Ovary (tissue), 9 donors: Measurements from ENCODE around the gene SLC39A8. TPM values are rescaled to one million over a fixed set of nuclear protein-coding genes. Genes with fewer than 3 reads are reported as not detected.

Source experiments
- DNase-seq, 5 donors: peaks; one replicate each; pipeline ENCODE4 v3.0.0-alpha.2; 2019 to 2020
- H3K27ac ChIP-seq, 2 donors: fragments of 200-600 bp; one replicate each; pipeline versions ENCODE4 v1.5.1 to v1.8.0; 2019 to 2022
- H3K27me3 ChIP-seq: fragments of 200-600 bp; one replicate; pipeline ENCODE4 v1.8.0; 2022
- H3K36me3 ChIP-seq: fragments of 200-600 bp; sonication (generic); one replicate; pipeline ENCODE4 v1.5.1; 2019
- H3K4me1 ChIP-seq: one replicate; pipeline ENCODE4 v1.8.1; 2013; ENCODE audit warnings: mild to moderate bottlenecking, moderate library complexity; ENCODE audit not compliant: insufficient read depth
- H3K4me3 ChIP-seq: fragments of 200-600 bp; sonication (generic); one replicate; pipeline ENCODE4 v1.5.1; 2017
- H3K9me3 ChIP-seq, 2 donors: fragments of 200-600 bp in 1 of 2; sonication (generic) in 1 of 2; one replicate each; pipeline versions ENCODE4 v1.5.1 to v1.8.1; 2013 to 2019; ENCODE audit warnings: mild to moderate bottlenecking in 1 of 2, moderate library complexity in 1 of 2
- CTCF ChIP-seq, 3 donors: fragments of 450-650 bp in 2 of 3; fragments of 200-600 bp in 1 of 3; IDR thresholded peaks; one replicate each; pipeline versions ENCODE4 v1.5.1 to v1.8.0; 2016 to 2022; ENCODE audit warnings: antibody characterized with exemption in 3 of 3, mild to moderate bottlenecking in 1 of 3
- EP300 ChIP-seq: sonication (generic); formaldehyde crosslinking; IDR thresholded peaks from one replicate; pipeline ENCODE4 v1.6.1; 2017; ENCODE audit warnings: antibody characterized with exemption
- POLR2A ChIP-seq: fragments of 450-650 bp; IDR thresholded peaks from one replicate; pipeline ENCODE4 v1.6.1; 2017; ENCODE audit warnings: antibody characterized with exemption, mild to moderate bottlenecking, moderate library complexity
- WGBS, 3 donors: extraction: QIAGEN DNeasy Blood & Tissue Kit in 1 of 3; methylation state at CpG; one replicate each; pipeline versions ENCODE4 v1.1.5 to v1.1.7; 2013 to 2017; 5-methylcytosine and 5-hydroxymethylcytosine counted together
- intact Hi-C, 4 donors: fragments of 100-400 bp; cut with DNase I; formaldehyde crosslinking; loops; one replicate each; pipeline versions ENCODE4 v1.11.0 to v1.15.1; 2022 to 2023
- polyA plus RNA-seq, 2 donors: library from polyadenylated mRNA; stranded (reverse); fragments of 200-250 nt in 1 of 2; fragments of 350-450 nt in 1 of 2; fragmentation: Illumina TruSeq in 1 of 2; extraction: RNeasy Lipid Tissue Mini Kit (QIAGEN cat#74804) in 1 of 2; gene quantifications; one replicate each; pipeline ENCODE4 v1.2.3, GENCODE V29; 2013 to 2014
- total RNA-seq, 7 donors: library from RNA; depleted of rRNA in 2 of 7; stranded (reverse); fragments of >200 nt in 2 of 7; fragmentation: NEBNext Ultra II Directional in 3 of 7; extraction: Animal tissue kit (Norgen Biotek cat#: 25700) in 3 of 7; gene quantifications; one replicate each; pipeline versions ENCODE4 v1.1.0 to v1.2.4, GENCODE V29; 2016 to 2023
- donor health status: DM: no; HTN: no; CAD: no; lungs with moderate emphysema.
- donor health status: DM: no; HTN: no; CAD: no.
- donor health status: Bipolar disorder and iron deficiency.
- donor health status: DM: yes; HTN: yes; CAD: no.
- donor health status: DM: no; HTN: no; CAD: no.
- donor health status: DM: yes; HTN: yes; CAD: no.

The SLC39A8 gene
- total and polyA plus RNA-seq, 9 donors = 11.5 to 28.7 (median 19.2) TPM

DNA sequence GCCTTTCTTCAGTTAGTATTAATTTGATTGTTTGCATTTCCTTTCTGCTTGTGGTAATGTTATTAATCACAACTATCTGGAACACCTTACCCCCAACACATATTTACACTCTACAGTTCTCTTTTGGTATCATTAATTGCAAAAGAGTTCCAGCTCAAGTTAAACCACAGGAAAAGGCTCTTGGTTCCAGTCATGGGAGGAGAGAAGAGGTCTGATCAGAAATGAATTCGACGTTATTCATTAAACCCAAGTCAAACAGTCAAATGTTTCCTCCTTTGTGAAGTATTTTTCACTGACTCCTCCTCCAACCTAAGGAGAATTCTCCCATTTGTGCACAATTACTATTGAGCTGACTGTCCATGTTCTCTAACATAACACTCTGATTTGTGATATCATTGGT lies 91.4 kb downstream of the SLC39A8 start:
- WGBS, 3 donors = 89 to 92% (median 90%) methylated on average over 2 of the region's 2 CpGs
- Histone ChIP-seq H3K4me1 (no peaks in the 10 kb centered on the region), H3K9me3 (no peaks in the 10 kb centered on the region), H3K27me3 (no peaks in the 10 kb centered on the region), H3K36me3 (no peaks in the 10 kb centered on the region), H3K4me3 (no peak overlapping the region), H3K27ac (no peak overlapping the region)
- DNase-seq = no peak
- intact Hi-C loops = no loop called here
- TF ChIP-seq POLR2A = no peak
- no peak for TF ChIP-seq EP300
- no peak for TF ChIP-seq CTCF (IDR thresholded peaks at IDR 0.05)

GRCh38 chr4:102252171-102252570 lies 93.1 kb downstream of the SLC39A8 start:
- 78 to 84% (median 82%) methylated on average over 2 of the region's 2 CpGs for WGBS, 3 donors
- no peaks in the 10 kb centered on the region for H3K36me3 ChIP-seq
- intact Hi-C loops = no loop called here

GRCh38 chr4:102250341-102250740 lies 94.9 kb downstream of the SLC39A8 start:
- DNase-seq = no peak
- Histone ChIP-seq H3K27me3 (no peaks in the 10 kb centered on the region), H3K4me1 (no peaks in the 10 kb centered on the region), H3K4me3 (no peak overlapping the region), H3K27ac (no peak overlapping the region), H3K36me3 (no peaks in the 10 kb centered on the region), H3K9me3 (no peaks in the 10 kb centered on the region)
- 75 to 89% (median 82%) methylated on average over 24 to 26 of the region's 26 CpGs for WGBS, 3 donors
- no peak for TF ChIP-seq EP300
- no peak for TF ChIP-seq POLR2A
- no peak for TF ChIP-seq CTCF (IDR thresholded peaks at IDR 0.05)
- intact Hi-C loops = no loop called here

More at GRCh38 chr4:102252171-102252570, 93.1 kb downstream of the SLC39A8 start:
- no peak for TF ChIP-seq CTCF (IDR thresholded peaks at IDR 0.05)
- no peak for TF ChIP-seq POLR2A
- TF ChIP-seq EP300 = no peak
- Histone ChIP-seq H3K4me1 (no peaks in the 10 kb centered on the region), H3K9me3 (no peaks in the 10 kb centered on the region), H3K27me3 (no peaks in the 10 kb centered on the region), H3K27ac (no peak overlapping the region), H3K4me3 (no peak overlapping the region)
- no peak for DNase-seq

- DNase-seq = no peak
- Histone ChIP-seq H3K9me3 (no peaks in the 10 kb centered on the region), H3K4me3 (no peak overlapping the region), H3K4me1 (no peaks in the 10 kb centered on the region), H3K27ac (no peak overlapping the region), H3K36me3 (no peaks in the 10 kb centered on the region), H3K27me3 (no peaks in the 10 kb centered on the region)
- 23 to 41% (median 40%) methylated on average over 1 of the region's 1 CpG for WGBS, 3 donors
- no peak for TF ChIP-seq POLR2A
- intact Hi-C loops = no loop called here
Measured at GRCh38 chr4:102247041-102247440, 98.2 kb downstream of the SLC39A8 start.

GRCh38 chr4:102246416-102246815 lies 98.9 kb downstream of the SLC39A8 start:
- H3K27ac ChIP-seq = no peak overlapping the region
- intact Hi-C loops = no loop called here
- no peak for DNase-seq
- no peaks in the 10 kb centered on the region for H3K27me3 ChIP-seq
- no peaks in the 10 kb centered on the region for H3K4me1 ChIP-seq
- H3K36me3 ChIP-seq = no peaks in the 10 kb centered on the region
- TF ChIP-seq EP300 (no peak), CTCF (IDR thresholded peaks at IDR 0.05) (no peak)
- no peaks in the 10 kb centered on the region for H3K9me3 ChIP-seq
- WGBS, 3 donors = 78 to 87% (median 80%) methylated on average over 4 of the region's 4 CpGs
- no peak overlapping the region for H3K4me3 ChIP-seq
